GM21723 (cell line): Measurements from ENCODE around the gene FGD3.
"Not testable (repeated sequence)": the region's sequence is repeated elsewhere in the genome, so short reads cannot be mapped to it uniquely, and the experiment has no call there.

ENCODE experiments used
- ATAC-seq: cut with Tn5 transposase; IDR thresholded peaks from one replicate; pipeline ENCODE4 v1.9.1; 2021; ENCODE audit warnings: mild to moderate bottlenecking, moderate library complexity; ENCODE audit not compliant: unreplicated experiment

FGD3 gene

DNA sequence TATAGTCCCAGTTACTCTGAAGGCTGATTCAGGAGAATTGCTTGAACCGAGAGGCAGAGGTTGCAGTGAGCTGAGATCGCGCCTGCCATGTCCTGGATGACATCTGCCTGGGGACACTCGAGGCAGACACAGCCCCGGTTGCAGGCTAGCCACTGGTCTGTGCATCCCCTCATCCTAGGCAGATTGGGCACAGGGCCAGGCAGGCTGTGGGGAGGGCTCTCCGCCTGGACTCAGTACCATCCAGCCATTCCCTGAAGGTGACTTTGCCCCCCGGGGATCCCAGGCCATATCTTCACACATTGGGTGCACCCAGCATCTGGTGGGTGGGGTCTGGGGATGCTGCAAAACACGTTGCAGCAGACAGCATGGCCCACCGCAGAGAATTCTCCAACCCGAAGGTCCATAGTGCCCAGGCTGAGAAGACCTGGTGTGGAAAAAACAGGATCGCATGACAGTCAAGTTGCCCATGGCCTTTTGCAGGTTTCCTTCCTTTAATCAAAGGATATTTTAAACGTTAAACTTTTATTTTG lies 60.3 kb downstream of the FGD3 start:
- no peak for ATAC-seq

DNA sequence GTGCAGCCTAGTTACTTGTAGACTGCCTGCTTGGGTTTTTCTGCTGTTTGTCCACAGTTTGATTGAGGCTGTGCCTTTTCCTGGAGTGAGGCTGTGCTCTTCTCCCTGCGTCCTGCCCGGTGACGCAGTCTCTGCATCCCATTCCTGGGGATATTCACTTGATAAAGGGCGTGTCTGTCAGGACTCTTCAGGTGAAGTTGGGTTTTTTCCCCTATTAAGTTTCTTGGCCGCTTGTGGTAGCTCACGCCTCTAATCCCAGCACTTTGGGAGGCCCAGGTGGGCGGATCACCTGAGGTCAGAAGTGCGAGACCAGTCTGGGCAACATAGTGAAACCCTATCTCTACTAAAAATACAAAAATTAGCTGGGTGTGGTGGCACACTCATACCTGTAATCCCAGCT lies 61.1 kb downstream of the FGD3 start:
- no peak for ATAC-seq

DNA sequence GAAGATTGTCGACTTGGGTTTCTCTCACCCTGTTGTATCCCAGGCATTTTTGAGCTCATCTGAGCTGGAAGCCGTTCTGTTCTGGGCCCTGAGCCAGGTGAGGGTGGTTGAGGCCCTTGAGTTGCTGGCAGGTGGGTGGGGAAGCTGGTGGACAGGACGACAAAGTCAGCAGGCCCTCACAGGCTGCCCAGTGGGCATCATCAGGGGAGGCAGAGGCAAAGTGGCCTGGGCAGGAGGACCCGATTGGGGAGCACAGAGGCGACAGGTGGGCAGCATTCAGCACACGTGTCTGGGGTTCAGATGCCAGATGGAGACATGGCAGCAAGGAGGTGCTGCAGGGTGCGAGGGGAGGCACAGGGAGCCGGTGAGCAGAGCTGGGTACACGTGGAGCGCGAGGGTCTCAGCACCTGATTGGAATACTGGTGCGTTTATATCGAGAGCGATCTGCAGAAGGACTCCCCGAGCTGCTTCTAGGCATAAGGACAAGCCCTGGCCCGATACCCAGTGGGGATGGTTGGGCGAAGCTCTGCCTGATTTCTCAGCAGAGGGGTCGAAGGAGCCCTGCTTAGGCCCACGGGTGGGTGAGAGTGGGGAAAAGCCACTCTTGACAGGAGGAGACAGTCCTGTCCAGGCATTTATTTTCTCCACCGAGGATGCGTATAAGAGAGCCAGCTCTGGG lies 62.2 kb downstream of the FGD3 start:
- ATAC-seq = no peak

DNA sequence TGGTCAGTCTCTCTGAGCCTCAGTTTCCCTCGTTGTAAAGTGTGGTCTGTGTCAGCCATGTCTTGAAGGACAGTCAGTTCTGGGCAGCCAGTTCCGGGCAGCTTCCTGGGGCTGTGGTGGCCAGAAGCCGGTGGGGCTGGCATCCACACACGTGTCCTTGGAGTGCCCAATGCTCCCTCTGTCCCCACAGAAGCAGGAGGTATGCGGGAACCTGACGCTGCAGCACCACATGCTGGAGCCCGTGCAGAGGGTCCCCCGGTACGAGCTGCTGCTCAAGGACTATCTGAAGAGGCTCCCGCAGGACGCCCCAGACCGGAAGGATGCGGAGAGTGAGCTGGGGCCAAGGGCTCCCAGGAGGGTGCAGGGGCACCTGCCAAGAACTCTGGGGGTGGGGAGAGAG lies 62.7 kb downstream of the FGD3 start:
- no peak for ATAC-seq

DNA sequence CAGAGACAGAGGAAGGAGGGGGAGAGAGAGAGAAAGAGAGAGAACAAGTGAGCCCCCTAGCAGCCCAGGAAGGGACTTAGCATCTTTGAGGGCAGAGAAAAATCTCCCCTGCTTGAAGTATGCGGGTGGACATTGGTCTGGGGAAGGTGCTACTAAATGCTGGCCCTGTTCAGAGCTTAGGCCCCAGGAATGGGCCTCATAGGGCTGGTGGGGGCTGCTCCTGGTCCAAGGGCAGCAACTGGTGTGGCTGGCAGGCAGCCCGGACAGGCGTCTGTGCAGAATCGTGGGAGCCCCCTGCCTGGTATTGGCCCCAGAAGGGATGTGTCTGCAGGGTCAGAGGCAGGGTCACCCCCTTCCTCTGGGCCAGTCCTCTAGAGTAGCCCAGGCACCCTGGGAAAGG lies 63.4 kb downstream of the FGD3 start:
- no peak for ATAC-seq

DNA sequence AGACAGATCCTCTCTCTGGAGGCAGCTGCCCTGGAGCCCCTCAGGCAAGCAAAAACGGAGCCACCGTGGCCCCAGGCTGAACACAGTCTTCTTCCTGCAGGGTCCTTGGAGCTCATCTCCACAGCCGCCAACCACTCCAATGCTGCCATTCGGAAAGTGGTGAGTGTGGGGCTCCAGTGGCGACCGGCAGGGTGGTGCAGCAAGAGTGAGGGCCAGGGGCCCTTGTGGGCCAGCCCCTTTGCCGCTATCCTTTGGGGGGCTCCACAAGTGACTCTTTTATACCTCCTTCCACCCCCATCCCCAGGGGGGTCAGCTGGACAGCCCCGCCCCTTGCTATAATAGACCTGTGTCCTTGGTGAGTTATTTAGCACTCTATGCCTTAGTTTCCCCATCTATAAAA lies 63.8 kb downstream of the FGD3 start:
- ATAC-seq = no peak

DNA sequence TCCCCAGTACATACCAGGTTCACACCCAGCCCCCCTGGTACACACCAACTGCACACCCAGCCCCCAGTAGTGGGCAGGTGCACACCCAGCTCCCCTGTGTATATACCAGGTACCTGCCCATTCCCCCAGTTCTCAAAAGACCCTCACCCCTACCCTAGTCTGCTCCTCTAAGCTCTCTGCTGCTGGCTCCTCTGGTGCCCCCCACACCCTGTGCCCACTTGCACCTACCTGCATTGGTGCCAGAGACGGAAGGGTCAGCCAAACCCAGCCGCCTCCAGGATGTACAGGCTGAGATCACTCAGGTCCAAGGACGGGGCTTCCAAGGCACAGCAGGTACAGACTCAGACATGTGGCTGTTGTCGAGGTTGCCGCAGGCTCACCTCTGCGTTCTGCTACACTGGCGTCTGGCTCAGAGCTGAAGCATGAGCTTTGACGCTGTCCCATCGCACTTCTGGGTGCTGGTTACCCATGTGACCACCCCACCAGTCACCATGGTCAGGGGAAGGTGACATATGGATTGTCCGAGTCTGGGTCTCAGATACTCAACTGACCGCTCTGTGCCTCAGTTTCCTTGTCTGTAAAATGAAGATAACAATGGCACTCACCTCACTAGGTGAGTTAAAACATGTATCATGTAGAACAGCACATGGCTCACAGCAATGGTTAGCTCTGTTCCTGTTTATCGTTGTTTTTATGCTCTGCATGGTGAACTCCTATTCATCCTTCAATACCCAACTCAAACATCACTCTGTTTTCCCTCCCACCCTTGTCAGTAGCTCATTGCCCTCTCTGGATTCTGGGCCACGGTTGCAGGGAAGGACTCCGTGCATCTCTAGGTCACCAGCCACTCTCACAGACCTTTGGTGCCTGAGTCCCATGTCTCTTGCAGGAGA lies 65.9 kb downstream of the FGD3 start:
- no peak for ATAC-seq

DNA sequence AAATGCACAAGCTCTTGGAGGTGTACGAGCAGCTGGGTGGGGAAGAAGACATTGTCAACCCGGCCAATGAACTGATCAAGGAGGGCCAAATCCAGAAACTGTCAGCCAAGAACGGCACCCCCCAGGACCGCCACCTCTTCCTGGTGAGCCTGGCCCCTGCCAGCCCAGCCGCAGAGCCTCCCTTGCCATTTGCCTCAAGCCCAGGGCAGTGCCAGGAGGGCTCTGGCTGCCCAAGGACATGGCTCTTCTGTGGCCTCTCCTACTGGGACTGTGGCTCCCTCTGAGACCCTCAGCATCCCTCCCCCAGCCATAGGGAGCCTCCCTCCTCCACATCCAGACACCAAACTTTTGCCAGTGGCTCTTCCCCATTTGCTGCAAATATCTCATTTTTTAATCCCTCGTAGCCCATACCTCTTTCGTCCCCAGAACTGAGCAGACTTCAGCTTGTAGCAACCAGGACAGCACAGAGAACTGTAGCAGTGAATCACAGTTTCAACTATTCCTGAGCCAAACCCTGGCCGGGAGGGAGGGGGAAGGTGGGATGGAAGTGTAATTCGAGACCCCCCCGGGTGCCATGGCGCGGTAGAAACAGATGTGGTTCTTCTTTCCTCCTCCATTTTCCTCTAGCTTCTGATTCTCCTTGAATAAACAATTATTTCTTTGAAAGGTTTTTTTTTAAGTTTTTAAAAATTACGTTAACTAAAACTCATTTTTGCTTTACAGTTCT lies 66.7 kb downstream of the FGD3 start:
- no peak for ATAC-seq

DNA sequence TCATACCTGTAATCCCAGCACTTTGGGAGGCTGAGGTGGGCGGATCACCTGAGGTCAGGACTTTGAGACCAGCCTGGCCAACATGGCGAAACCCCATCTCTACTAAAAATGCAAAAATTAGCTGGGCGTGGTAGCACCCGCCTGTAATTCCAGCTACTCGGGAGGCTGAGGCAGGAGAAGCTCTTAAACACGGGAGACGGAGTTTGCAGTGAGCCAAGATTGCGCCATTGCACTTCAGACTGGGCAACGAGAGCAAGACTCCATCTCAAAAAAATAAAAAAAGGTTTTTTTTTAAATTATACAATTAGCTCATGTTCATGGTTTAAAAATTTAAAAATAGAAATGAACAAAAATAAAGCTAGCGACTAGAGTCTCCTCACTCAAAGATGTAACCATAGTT lies 67.9 kb downstream of the FGD3 start:
- not testable (repeated sequence) for ATAC-seq

DNA sequence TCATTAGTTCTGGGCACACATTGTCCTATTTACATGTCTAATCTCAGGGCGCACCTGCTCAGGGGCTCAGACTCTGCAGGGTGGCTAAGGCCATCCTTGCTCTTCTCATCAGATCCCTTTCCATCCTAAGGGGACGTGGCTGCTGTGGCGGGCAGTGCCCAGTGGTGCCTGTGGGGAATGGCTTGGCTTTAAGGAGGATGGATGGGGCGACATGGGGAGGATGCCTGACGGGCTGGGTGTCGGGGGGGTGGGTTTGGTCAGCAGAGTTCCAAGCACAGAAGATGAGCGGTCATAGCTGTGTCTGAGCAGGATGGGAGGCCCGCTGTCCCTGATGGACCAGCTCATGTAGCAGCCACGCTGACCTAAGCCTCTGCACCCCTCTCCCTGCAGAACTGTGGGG lies 70.3 kb downstream of the FGD3 start:
- ATAC-seq = no peak

DNA sequence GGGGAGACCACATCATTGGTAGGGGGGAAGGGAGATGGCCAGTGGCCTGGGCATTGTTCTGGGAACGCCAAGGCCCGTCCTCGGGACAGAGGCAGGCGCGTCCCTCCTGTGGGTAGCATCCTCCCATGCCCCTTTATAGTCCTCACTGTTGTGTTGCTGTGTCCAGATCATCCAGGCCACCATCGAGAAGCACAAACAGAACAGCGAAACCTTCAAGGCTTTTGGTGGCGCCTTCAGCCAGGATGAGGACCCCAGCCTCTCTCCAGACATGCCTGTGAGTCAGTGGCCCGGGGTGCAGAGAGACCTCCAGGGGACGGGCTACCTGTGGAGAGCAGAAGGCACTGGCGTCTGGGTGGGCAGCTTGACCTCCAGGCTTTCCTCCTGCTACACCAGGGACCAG lies 72.8 kb downstream of the FGD3 start:
- ATAC-seq = no peak

DNA sequence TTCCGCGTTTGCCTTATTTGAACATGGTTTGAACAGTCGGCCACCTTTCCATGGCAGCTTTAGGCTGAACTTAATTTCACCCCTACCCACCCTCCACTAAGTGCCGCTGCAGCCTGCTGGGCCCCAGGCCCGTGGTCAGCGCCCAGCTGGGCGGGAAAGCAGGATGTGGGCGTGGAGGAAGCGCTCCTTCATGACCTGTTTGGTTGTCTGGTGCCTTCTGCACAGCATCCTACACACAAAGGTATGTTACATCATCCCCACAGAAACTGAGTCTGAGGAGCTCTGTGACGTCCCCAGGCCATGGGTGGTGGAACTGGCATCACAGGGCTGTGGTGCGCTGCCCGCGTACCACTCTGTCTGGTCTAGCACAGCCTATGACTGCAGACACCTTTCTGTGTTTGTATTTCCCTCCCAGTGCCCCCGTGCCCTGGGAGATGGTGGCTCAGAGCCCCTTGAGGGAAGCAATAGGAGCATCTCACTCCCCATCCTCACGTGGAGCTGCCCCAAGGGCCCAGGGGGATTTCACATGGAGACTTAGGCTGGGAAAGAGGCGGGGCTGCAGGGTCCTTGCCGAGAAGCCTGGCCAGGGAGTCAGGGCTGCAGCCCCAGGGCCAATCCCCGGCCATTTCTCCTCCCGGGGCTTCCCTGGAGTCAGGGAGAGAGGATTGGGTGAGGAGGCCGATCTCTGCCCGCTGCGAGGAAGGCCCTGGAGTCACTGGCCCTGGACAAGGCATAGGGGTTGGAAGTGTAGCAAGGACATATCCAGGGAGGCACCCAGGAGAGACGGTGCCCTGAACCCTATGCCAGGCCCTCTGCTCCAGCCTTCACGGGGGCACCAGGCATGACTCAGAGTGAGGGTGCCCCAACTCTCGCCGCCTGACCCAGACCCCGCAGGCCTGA lies 73.7 kb downstream of the FGD3 start:
- no peak for ATAC-seq

DNA sequence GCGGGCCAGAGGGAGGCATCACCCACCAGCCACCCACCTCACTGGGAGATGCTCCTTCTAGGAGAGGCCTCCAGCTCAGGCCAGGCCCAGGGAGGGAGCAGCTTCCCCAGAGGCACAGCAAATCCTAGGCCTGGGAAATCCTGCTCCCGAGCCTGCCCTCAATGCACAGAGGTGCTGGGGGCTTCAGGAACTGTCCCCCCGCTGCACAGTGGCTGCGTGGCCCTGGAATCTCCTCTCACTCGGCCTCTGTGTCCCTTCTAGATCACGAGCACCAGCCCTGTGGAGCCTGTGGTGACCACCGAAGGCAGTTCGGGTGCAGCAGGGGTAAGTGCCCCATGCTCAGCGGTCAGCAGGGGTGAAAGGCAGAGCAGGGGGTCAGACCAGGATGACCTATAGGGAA lies 74.7 kb downstream of the FGD3 start:
- no peak for ATAC-seq

DNA sequence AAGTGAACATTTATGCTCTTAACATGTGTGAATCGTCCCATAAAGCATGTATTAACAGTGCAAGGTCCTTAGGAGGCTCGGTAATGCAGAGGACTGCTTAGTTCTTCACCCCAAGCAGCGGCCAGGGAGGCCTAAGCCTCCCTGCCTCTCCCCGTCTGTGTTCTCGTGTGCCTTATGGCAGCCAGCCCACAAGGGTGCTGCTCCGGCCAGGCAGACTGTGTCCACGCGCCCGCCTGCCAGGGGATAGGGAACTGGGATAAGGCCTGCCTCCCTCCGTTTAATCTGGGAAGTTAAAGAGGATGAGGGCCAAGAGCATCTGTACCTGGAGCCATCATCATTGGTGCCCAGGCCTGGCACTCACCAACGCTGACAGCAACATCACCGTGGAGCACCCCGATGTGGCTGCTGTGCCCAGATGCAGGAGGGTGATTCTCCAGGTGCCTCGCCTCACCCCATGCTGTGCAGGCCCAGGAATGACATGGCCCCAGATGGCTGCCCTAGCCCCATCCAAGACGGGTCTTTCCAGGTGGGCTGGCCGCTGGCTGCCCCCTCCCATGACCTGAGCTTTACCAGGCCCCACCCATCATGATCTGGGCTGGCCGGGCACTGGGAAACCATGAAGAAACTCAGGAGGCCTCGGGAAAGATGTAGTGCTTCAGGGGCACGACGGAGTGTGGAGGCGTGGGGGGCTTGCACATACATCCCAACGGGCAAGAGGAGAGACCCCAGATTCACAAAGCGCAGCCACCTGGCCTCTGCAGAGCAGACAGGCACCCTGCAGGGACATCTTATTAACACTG lies 75.6 kb downstream of the FGD3 start:
- ATAC-seq = no peak

DNA sequence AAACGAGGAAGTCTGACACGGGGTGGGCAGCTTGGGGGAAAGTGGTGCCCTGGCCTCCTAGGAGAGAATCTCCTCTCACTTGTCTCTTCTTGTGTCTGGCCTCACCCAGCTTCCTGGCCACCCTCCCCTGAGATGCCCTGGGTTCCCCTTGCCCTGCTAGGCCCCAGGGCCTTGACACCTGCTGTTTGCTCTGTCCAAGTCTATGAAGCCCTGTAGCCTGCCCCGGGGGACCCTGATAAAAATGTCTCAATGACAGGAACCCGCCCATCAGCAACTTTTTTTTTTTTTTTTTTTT lies 76.1 kb downstream of the FGD3 start:
- no peak for ATAC-seq

DNA sequence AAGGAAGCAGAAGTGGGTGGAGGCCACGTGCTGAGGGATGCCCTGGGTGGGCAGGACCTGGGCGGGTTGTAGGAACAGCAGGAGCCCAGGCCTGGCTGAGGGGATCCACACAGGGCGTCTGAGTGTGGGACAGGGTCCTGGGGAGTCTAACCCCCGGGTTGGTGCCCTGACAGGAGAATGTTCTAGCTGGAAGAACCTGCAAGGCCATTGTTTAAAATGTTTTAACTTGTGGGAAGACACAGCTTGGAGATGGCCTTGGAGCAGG lies 77.3 kb downstream of the FGD3 start:
- ATAC-seq = no peak

DNA sequence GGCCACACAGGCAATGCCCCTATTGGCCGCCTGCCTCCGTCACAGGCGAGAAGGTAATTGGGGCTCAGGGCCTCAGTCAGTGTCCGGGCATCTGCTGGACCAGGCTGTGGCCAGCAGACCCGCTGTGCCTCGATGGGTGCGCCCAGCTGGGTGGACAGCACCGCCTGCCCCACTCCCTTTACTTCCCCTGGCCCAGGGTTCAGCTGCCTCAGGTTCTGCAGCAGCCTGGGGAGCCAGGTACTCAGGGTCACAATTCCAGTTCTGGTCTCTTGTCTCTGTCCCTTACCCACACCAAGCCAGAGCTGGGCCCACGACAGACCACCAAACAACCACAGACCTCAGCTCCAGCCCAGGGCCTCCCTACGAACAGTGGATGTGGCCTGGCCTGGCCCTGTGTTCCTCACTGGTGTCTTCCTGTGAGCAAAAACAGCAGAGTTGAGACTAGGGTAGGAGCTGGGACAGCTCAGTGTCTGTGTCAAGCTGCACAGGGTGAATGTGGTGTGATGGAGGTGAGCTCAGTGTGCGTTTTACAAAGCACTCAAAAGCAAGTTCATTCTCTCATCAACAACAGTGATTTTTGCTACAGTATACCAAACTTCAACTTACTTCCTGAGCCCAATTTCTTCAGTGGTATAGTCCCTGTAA lies 77.8 kb downstream of the FGD3 start:
- ATAC-seq = no peak

DNA sequence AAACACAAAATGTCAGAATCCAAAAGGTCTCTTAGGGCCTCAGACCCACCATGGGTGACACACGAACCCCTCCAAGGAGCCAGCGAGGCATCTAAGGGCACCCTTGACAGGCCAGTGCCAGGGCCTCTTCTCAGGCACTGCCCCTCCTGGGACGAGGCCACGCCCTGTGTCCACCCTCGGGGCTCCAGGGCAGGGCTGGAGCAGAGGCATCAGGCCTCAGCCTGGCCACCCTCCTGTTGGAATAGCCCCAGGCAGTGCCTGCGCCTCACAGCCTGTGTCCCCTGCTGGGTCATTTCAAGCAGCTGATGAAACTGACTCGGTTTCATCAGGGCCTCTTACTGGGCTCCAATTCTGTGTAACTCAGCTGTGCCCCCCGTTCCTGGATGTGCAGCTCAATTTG lies 78.4 kb downstream of the FGD3 start:
- ATAC-seq = no peak

DNA sequence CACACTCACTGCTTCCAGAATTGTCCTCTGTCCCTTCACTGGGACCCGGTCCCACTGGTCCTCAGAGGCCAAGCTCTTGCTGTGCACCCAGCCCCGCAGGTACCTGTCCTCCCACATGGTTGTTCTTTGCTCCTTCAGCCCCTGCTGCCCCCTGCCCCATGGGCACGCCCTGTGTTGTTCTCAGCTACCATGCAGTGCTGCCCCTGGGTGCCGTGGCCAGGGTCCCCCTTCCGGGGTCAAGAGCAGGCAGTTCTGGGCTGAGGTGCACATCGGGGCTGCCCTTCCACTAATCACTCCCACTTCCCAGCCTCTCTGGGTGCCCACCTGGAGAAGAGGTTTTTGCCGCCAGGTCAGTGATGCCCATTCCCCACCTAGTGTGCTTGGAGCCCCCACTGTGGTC lies 79.3 kb downstream of the FGD3 start:
- no peak for ATAC-seq

DNA sequence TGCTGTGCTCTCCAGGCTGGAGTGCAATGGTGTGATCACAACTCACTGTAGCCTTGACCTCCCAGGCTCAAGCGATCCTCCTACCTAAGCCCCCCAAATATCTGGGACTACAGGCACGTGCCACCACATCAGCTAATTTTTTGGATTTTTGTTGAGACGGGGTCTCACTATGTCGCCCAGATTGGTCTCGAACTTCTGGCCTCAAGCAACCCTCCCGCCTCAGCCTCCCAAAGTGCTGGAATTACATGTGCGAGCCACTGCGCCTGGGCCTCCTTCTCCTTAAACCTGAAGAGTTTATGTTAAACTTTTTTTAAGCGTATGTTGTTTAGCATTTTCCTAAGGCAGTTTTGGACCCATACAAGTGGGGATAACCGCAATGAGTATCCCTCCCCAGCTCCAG lies 80.4 kb downstream of the FGD3 start:
- ATAC-seq = no peak
